GM18861 (cell line): ENCODE data around the gene GPR25.

Experiments
- ATAC-seq: cut with Tn5 transposase; IDR thresholded peaks from one replicate; pipeline ENCODE4 v1.9.1; 2021; ENCODE audit not compliant: unreplicated experiment

GPR25 gene

DNA sequence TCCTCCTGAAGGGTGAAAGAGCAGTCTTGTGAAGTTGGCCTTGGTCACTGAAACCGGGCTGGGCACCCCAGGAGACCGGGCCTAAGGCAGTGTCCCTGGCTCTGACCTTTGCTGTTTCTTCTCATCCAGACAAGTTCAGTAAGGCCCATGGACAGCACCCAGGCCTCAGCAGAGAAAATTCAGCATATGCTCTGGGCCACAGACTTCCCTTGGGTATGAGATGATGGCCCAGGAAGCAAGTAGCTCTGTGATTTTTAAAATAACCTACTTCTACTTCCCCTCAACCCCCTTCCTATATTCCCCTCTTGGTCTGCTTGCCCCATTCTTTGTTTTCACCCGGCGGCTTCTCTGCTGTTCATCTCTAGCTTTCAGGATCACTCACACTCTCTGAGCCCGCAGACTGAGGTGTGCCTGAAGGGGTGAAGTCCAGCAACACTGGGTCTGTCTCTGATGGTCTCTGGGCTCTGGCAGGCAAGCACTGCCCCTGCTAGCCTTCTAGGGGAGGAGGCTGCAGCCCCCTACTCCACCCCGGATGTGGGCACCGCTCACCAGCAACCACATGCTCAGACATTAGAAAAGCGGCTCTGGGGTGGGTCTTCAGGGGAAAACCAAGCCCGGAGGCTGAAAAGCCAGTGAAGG is 2.9 kb upstream of the GPR25 start:
- ATAC-seq, result peak; percentile 43

DNA sequence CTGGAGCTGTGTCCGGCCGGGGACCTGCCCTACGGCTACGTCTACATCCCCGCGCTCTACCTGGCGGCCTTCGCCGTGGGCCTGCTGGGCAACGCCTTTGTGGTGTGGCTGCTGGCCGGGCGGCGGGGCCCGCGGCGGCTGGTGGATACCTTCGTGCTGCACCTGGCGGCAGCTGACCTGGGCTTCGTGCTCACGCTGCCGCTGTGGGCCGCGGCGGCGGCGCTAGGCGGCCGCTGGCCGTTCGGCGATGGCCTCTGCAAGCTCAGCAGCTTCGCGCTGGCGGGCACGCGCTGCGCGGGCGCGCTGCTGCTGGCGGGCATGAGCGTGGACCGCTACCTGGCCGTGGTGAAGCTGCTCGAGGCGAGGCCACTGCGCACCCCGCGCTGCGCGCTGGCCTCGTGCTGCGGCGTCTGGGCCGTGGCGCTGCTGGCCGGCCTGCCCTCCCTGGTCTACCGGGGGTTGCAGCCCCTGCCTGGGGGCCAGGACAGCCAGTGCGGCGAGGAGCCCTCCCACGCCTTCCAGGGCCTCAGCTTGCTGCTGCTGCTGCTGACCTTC is 412 bp downstream of the GPR25 start:
- no peak for ATAC-seq

DNA sequence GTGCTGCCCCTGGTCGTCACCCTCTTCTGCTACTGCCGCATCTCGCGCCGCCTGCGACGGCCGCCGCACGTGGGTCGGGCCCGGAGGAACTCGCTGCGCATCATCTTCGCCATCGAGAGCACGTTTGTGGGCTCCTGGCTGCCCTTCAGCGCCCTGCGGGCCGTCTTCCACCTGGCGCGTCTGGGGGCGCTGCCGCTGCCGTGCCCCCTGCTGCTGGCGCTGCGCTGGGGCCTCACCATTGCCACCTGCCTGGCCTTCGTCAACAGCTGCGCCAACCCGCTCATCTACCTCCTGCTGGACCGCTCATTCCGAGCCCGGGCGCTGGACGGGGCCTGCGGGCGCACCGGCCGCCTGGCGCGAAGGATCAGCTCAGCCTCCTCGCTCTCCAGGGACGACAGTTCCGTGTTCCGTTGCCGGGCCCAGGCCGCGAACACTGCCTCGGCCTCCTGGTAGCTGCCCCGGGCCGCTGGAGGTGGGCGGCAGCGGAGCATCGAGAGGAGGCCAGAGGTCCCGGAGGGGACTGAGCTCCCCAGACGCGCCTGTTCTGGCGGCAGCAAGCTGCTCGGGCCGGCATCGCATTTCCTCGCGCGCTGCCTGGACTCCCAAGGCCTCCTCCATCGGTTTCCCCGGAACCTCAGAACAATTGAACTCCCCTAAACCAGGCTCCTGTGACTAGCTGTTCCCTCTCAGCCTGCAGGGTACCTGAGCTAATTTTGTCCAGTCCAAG is 1.1 kb downstream of the GPR25 start:
- ATAC-seq, result no peak

DNA sequence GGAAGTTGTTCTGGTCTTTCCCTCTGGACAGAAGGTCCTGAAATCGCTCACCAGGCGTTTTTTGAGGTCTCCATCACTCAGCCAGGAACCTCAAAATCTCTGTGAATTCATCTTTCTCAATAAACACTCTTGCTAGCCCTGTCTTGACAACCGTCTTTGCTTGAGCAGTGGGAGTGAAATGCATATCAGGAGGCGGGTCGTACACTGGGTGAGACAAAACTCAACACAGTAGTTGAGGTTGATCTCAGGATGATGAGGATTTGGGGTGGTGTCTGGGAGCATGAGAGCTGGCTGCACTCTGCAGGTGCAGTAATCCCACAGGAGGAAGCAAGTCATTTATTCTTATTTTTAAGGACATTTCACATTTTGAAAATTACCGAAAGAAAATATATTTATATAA is 1.9 kb downstream of the GPR25 start:
- no peak for ATAC-seq

DNA sequence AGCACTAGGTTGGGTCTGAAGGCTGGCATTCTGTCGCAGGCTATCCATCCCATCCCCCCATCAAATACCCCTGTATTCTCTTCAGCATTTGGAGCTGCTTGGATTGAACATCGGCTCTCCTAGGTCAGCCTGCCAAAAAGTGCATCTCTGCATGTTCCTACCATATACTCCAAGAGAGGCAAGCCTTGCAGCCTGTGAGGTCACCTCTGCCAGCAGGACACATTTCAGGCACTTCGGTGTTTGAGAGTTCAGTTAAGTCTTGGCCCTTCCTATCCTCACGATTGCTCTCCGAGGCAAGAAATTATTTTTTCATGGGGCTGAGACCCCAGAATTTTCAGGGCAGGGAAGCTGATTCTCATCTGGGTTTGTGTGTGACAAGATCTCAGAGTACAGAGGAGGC is 2.6 kb downstream of the GPR25 start:
- ATAC-seq, result no peak

DNA sequence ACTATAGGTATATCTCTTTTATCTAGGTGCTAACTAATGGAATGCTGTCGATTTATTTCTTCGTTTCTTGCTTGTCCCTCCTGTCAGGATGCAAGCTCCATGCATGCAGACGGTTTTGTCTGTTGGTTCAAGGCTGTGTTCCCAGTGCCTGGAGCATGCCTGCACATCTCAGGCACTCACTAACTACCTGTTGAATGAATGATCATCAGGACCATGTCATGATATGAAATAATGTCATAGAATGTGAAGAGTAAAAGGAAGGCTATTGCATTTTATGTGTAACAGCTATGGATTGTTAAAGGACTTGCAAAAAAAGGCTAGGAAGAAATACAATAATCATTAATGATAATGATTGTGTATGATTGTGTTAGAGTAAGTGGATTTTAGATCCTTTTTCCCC is 4.2 kb downstream of the GPR25 start:
- ATAC-seq, result no peak

DNA sequence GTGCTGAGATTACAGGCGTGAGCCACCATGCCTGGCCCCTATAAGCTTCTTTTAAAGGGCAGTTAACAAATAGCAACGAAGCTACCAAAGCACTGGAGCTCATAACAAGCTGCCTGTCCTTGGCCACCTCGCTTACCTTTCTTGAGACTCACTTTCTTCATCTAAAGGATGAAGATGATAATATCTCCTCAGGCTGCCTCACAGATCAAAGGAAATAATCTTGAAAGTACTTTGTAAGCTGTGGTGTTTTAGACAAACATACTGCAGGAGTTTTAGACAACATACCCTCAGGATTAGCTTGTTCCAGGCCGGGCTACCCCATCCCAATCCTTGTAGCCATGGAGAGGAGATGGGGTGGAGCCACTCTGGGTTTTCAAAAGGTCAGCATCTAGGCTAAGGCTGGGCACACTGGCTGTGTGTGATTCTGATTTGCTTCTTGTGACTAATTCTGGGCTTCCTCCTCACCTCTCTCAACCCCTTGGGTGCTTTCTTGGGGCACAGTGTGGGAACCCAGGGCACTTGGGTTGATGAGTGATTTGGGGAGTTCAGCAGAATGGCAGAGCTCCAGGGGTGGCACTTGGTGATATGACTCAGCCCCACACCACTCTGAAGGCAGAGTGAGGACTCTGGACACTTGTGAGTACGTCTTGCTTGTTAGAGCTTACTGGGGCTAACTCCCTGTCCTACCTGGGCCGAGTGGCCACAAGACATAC is 5.2 kb downstream of the GPR25 start:
- ATAC-seq, result peak; percentile 81

DNA sequence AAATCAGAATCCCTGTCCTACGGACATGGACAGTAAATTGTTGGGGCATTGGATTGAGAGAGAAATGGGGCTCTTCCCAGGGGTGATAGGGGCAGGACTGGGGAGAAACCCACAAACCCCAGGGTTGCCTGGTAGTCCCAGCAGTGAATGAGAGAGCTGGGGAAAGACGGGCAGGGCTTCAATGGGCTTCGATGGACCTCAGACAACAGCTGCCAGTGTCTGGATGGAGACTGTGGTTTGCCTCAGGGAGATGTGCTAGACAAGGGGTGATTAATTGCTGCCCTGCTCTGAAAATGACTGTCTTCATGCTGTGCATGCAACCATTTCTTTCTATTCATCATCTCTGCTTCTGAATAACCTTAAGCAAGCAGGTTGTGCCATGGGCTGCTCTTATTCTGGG is 7.4 kb downstream of the GPR25 start:
- ATAC-seq, result peak; percentile 53

DNA sequence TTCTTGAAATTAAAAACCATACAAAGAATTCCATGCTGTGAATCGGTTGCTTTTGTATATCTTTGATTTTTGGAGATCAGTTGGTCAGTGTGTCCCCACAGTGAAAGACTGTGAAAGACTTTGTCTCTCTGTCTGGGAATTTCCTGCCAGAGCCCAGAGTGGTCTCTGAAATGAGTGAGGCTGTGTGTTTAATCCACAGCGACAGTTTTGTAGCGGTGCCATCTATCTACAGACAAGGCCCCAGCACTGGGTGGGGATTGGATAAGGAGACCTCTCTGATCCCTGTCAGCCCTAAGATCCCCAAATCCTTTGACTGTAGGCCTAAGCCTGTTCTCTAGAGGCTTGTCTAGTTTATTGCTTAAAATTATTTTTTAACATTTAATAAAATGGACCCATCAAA is 10.3 kb downstream of the GPR25 start:
- ATAC-seq, result no peak

DNA sequence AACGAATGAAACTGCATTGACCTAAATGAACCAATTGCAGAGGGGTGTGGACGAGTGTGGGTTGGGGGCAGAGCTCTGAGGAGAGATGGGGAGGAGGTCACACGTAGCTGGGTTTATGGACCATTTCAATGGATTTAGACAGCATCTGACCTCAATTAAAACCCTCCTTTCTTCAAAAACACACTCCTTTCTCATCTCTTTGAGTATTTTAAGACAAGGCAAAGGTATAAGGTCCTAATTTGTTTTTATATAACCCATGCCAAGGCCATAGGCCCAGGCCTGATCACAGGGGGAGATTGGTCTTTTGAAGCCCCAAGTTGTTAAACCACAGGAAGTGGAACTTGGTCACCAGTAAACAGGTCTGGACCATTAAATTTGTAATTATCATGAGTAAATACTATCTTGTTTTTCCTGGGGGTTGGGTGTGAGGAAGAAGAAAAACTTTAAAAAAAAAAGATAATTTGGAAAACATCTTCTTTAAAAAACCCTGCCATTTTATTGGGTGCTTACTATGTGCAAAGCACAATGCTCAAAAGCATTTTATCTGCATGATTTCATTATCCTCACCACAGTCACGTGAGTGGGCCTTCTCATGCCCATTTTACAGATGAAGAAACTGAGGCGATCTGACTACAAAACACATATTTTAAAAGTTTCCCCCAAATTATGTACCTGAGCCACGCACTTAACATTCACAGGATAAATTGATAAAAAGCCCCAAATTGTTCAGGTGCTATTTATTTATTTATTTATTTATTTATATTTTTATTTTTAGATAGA is 13.0 kb downstream of the GPR25 start:
- ATAC-seq, result no peak

DNA sequence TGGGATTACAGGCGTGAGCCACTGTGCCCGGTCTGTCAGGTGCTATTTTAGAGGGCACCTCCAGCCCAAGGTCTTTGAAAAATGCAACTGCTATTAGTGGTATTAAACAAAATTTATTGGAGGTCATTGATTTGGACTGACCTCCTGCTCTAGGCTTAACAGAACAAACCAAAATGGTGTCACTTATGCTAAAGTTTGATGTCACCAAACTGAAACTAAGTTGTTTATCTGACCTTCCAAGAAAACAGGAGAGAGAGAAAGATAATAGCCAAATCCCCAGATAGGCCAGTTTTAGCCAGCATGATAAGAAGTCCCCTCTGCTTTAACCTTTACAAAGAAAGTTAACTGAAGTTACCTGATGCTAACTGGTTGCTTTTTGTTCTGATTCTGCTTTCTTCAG is 13.8 kb downstream of the GPR25 start:
- ATAC-seq, result no peak

DNA sequence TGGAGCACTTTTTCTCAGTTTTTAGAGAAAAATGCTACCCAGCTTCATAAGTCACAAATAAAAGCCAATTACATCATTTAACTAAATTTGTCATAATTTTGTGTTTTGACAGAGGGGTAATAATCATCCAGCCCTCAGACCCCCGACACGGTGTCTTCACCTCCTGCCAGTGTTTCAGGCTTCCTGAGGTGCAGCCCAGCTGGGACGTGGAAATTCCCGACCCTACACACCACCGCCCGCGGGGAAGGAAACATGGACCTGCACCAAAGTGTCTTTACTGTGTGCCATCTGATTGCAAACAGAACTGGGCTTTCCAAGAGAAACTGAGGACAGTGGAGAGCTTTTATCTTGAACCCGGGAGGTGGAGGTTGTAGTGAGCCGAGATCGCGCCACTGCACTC is 14.3 kb downstream of the GPR25 start:
- no peak for ATAC-seq

DNA sequence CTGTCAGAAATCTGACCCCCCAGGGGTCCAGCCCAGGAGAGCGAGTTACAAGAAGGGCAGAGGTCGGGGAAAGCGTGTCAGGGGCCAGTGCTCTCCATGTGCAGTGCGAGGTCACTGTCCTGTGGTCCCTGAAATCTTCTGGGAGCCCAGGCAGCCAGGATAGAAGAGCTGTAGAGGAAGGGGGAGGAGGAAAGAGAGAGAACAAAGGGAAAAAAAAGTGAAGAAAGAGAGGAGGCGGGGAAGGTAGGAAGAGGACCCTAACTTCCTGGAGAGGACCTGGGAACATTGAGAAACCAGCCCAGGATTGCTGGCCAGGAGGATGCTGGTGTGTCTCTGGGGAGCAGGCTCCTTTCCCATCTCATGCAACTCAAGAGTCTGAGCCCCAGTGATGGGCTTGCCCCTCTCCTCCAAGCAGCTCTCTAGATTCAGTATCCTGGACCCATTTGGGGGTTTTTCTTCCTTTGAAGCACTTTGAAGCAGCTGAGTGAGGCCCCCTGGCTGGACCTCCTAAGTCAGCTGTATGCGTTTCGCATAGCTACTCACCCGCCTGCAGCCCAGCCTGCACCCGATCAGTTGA is 15.1 kb downstream of the GPR25 start:
- no peak for ATAC-seq

DNA sequence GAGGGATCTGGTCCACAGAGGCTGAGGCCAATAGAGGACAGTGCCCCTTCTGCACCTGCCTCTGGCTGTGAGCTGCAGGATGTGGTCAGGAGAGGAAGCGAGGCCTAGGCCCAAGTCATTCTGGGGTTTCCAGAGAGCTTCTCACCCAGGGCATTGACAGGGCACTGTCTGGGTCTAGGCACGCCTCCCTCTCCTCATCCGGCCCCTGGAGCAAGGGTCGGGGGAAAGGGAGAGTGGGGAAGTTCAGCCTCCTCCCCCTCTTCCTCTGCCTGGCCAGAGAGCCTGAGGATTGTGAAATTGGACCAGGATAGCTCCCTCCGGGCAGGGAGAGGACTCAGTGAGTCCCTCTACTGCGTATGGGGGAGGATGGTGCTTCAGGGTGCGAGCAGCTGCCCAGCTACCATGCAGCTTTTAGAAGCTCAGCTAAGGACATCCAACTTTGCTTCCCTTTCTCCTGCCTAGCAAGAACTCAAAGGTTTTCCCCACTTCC is 15.6 kb downstream of the GPR25 start:
- peak; percentile 85 for ATAC-seq

DNA sequence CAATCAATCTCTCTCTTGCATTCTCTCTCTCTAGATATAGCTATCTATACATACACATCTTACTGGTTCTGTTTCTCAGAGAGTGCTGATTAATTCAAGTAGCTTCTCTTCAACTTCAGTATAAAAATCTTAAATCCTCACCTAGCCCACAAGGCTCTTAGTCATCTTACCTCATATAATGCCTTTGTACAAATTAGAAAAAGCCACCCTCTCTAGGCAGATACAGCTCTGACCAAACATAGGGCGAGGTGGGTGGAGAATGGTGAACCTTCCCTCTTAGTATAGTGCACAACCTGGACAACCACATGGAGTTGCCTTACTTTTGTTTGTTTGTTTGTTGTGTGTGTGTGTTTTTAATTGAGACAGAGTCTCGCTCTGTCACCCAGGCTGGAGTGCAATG is 16.8 kb downstream of the GPR25 start:
- no peak for ATAC-seq

DNA sequence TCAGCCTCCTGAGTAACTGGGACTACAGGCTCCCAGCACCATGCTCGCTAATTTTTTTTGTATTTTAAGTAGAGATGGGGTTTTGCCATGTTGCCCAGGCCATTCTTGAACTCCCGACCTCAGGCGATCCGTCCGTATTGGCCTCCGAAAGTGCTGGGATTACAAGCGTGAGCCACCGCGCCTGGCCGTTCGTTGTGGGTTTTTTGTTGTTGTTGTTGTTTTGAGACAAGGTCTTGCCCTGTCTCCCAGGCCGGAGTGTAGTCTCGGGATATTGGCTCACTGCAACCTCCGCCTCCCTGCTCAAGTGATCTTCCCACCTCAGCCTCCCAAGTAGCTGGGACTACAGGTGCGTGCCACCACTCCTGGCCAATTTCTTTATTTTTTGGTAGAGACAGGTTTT is 17.2 kb downstream of the GPR25 start:
- ATAC-seq, result no peak

DNA sequence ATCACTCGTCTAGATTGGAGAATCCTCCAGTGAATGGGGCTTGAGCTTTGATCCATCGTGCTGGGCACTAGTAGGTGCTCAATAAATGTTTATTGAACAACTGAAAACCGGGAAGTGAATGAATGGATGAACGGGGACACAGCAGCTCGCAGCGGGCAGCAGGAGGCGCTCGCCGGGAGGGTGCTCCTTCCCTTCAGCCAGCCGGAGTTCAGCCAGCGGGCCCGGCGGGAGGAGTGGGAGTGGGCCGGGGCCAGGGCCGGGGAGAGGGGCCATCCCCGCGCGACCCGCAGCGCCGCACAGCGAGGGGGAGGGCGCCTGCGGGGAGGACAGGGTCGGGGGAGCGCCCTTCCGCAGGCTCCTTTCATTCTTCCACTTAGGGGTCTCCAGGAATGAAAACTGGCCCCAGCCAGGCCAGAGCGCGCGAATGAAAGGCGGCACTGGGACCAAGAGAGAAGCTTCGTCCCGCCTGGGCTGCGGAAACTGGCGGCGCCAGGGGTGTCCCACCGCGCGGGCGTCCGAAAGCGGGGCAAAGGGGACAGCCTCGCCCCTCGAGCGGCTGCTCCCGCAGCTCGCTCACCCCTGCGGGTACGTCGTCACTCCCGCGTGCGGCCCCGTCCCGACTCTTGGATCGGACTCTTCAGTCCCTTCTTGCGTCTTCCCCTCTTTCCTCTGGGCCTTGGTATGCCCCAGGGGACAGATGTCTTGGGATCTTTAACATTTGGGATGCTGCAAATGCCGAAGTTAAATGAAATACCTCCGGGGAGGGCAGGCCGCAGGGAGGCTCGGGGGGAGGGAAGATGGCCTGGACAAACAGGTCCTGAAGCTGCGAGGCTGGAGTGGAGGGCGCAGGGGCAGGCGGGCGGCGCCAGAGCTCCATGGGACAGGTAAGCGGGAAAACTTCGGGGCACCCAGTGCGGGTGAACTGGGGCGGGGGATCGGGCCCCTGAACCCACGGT is 18.3 kb downstream of the GPR25 start:
- no peak for ATAC-seq

DNA sequence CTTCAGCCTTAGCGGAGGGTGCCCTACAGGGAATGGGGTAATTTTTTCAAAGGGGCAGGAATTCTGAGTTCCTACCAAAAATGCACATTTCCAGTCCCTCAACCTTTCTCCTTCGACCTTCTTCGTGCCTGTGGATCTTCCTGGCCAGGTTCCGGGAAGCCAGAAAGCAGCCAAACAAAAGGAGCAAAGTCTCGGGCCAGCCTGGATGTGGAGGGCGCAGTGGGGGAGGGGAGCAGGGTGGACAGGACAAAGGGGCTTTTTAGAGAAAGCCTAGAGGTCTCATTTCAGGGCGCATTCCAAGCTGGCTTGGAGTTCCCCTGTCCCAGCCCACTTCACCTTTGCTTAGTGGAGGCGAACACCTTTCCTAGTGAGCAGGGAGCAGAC is 19.0 kb downstream of the GPR25 start:
- ATAC-seq, result no peak

DNA sequence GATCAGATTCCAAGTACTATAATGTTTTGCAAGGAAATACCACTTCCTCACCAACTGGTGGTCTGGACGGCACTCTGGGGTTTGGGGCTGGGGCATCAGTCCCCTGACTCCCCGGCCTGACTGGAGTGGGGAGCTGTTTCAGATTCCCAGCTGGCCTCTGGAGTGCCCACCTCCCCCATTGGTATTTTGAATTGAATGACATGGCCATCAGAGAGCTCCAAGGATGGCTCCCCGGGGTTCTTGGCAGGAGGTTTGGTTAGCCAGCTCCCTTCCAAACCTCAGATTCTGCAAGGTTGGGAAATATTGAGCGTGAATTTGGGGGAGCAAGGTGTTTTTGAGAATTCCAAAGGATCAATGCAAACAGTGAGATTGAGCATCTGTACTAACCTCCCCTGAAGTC is 19.8 kb downstream of the GPR25 start:
- ATAC-seq, result no peak

DNA sequence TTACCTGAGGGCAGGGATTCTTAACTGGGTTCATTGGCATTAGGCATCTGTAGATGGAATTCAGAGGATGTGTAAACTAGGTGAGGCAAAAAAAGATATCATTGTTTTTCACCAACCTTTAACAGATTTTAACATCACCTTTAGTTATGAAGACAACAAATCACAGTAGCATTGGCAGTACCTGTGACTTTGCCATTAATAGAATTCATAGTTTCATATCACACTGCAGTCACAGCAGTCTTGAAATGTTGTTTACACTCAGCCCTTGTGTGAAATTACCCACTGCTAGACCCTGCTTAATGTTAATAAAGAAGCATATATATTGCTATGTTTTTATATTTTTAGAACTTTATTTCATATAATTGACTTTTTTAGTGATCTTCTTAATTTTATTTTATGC is 20.2 kb downstream of the GPR25 start:
- ATAC-seq, result no peak
